Measurements from ENCODE around the gene WDR62.

The WDR62 gene

DNA sequence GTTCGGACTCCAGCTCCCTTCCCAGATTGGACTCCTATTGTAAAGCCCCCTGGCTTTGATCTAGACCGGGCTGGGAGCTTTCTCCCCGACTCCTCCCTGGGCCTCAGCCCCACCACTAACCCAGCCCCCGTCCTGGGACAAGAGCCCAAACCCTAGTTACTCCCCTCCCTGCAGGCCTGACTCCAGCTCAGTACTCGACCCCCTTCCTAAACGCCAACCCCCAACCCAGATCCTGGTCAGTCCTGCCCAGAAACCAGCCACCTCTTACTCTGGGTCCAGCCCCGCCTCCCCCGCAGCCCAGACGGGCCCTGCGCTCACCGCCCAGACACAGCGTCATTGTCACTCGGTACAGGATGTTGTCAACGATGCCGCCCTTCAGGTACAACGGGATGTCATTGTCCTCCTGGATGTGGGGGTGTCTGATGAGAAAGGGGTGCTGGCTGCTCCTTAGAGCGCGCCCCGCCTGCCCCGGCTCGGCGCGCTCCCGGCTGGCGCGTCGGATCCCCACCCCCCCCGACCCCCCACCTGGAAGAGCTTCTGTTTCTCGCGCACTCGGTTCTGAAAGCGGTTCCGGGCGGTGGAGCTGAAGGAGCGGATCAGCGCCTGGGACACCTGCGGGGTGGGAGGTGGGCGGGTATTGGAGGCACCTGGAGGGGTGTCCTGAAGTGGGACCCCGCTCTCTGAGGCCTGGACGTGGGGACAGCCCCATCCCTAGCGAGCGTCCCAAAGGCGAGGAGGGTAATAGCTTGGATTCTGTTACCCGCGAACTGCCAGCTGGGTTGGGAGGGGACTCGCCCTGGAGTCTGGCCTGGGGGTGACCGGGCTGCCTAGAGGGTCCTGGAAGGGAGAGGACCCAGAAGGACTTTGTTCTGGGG is 96.7 kb downstream of the WDR62 start:
- Histone ChIP-seq H3K79me2 (ENCODE audit: insufficient read depth, low read length) (no peaks in the 10 kb centered on the region), H4K20me1 (ENCODE audit: insufficient read depth, low read length, poor library complexity, severe bottlenecking) (peaks cover 3% of the 10 kb centered on the region), H3K9ac (ENCODE audit: low read depth, low read length, poor library complexity, severe bottlenecking) (no peak overlapping the region), H3K27me3 (ENCODE audit: insufficient read depth, low read length, poor library complexity, severe bottlenecking) (no peaks in the 10 kb centered on the region), H3K9me3 (ENCODE audit: insufficient read depth, low read depth, low read length) (no peaks in the 10 kb centered on the region), H3K36me3 (ENCODE audit: insufficient read depth, low read length) (peaks cover 30% of the 10 kb centered on the region; the same call in 1 of the 2 replicates), H3K9me2 (replicated peaks; ENCODE audit: low read depth, low read length) (no peaks in the 10 kb centered on the region), H3F3A (ENCODE audit: low read depth) (no peaks in the 10 kb centered on the region), H2AFZ (ENCODE audit: low read length) (no peak overlapping the region), H3K4me3 (ENCODE audit: low read length, poor library complexity, severe bottlenecking) (no peak overlapping the region), H3K4me2 (ENCODE audit: low read depth, low read length, poor library complexity, severe bottlenecking) (no peak overlapping the region), H3K4me1 (ENCODE audit: insufficient read depth, low read length, poor library complexity, severe bottlenecking) (no peaks in the 10 kb centered on the region)
- TF ChIP-seq EZH2phosphoT487 (IDR thresholded peaks at IDR 0.05; ENCODE audit: borderline replicate concordance) = no peak
- TF ChIP-seq CTCF (conservative IDR thresholded peaks at IDR 0.05; ENCODE audit: low read length) = no peak

DNA sequence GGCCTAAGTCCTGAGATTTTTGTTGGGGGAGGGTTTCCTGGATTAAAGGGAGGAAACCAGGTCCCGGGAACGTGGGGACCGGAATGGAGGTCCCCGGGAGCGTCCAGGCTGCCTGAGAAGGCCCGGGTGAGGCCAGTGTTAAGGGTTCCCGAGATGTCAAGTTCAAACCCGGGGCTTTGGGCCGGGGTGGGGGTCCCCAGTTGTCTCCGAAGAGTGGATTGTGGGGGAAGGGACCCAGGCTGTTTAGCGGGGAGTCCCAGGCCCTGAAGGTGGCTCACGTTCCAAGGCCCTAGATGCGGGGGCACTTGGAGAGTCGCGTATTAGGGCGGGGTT is 97.3 kb downstream of the WDR62 start:
- H3K9me3 ChIP-seq (ENCODE audit: insufficient read depth, low read depth, low read length) = no peaks in the 10 kb centered on the region
- TF ChIP-seq EZH2phosphoT487 (IDR thresholded peaks at IDR 0.05; ENCODE audit: borderline replicate concordance) (no peak), CTCF (conservative IDR thresholded peaks at IDR 0.05; ENCODE audit: low read length) (no peak)
- no peaks in the 10 kb centered on the region for H3K4me1 ChIP-seq (ENCODE audit: insufficient read depth, low read length, poor library complexity, severe bottlenecking)
- H3K27me3 ChIP-seq (ENCODE audit: insufficient read depth, low read length, poor library complexity, severe bottlenecking) = no peaks in the 10 kb centered on the region
- no peaks in the 10 kb centered on the region for H3K79me2 ChIP-seq (ENCODE audit: insufficient read depth, low read length)
- peaks cover 26% of the 10 kb centered on the region; the same call in 1 of the 2 replicates for H3K36me3 ChIP-seq (ENCODE audit: insufficient read depth, low read length)
- H3F3A ChIP-seq (ENCODE audit: low read depth) = no peaks in the 10 kb centered on the region
- H3K9me2 ChIP-seq (replicated peaks; ENCODE audit: low read depth, low read length) = no peaks in the 10 kb centered on the region
- no peak overlapping the region for H3K4me3 ChIP-seq (ENCODE audit: low read length, poor library complexity, severe bottlenecking)
- H3K9ac ChIP-seq (ENCODE audit: low read depth, low read length, poor library complexity, severe bottlenecking) = no peak overlapping the region
- no peak overlapping the region for H3K4me2 ChIP-seq (ENCODE audit: low read depth, low read length, poor library complexity, severe bottlenecking)
- peaks cover 3% of the 10 kb centered on the region for H4K20me1 ChIP-seq (ENCODE audit: insufficient read depth, low read length, poor library complexity, severe bottlenecking)
- no peak overlapping the region for H2AFZ ChIP-seq (ENCODE audit: low read length)

DNA sequence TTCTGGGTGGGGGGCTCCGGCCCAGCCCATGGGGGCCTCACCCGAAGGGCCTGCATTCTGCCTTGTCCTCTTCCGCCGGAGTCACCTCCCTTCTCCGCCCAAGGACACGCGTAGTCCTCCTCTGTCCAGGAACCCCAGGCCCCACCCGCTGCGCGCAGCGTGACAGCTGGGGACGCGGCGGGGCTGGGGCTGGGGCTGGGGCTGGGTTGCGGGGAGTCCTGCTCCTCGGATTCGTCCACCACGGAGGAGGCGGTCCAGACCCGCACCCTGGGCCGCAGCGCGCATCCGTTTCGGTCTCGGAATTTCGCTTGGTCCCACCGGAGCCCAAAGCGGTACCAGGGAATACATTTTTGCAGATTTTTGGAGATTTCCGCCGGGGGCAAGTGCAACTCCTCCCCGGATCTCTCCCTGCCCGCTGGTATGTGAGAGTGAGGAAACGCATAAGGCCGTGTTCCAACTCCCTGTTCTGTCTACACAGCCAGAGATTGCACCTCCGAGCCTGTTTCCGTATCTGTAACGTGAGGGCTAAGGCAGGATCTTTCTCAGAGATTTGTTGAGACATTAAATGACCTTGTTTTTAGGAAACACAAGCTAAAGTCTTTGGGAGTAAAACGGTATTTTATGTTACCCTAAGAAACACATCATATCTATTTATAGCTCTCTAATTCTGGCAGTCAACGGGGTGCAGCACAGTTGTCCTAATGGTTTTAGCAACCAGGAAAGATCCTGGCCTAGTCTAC is 97.8 kb downstream of the WDR62 start, which contains the start of gene COX7A1:
Gene COX7A1 (minus strand): TSS at position 96 of the 740 bp plus-strand sequence. CDS start 40 bp downstream, at position 56.
- no peak within 1 kb of the TSS for H2AFZ ChIP-seq (ENCODE audit: low read length)
- H3K36me3 ChIP-seq (ENCODE audit: insufficient read depth, low read length) = peaks cover 22% of the 10 kb centered on the region; the same call in 1 of the 2 replicates
- no peaks in the 10 kb centered on the region for H3K27me3 ChIP-seq (ENCODE audit: insufficient read depth, low read length, poor library complexity, severe bottlenecking)
- no peaks in the 10 kb centered on the region for H3K9me2 ChIP-seq (replicated peaks; ENCODE audit: low read depth, low read length)
- TF ChIP-seq CTCF (conservative IDR thresholded peaks at IDR 0.05; ENCODE audit: low read length) (no peak), EZH2phosphoT487 (IDR thresholded peaks at IDR 0.05; ENCODE audit: borderline replicate concordance) (no peak)
- peaks cover 3% of the 10 kb centered on the region for H4K20me1 ChIP-seq (ENCODE audit: insufficient read depth, low read length, poor library complexity, severe bottlenecking)
- no peak within 1 kb of the TSS for H3K9ac ChIP-seq (ENCODE audit: low read depth, low read length, poor library complexity, severe bottlenecking)
- no peaks in the 10 kb centered on the region for H3K79me2 ChIP-seq (ENCODE audit: insufficient read depth, low read length)
- no peaks in the 10 kb centered on the region for H3K4me1 ChIP-seq (ENCODE audit: insufficient read depth, low read length, poor library complexity, severe bottlenecking)
- no peaks in the 10 kb centered on the region for H3F3A ChIP-seq (ENCODE audit: low read depth)
- no peaks in the 10 kb centered on the region for H3K9me3 ChIP-seq (ENCODE audit: insufficient read depth, low read depth, low read length)
- no peak within 1 kb of the TSS for H3K4me3 ChIP-seq (ENCODE audit: low read length, poor library complexity, severe bottlenecking)
- H3K4me2 ChIP-seq (ENCODE audit: low read depth, low read length, poor library complexity, severe bottlenecking) = no peak within 1 kb of the TSS
